TTC549 (cell line): ENCODE results near the gene CGAS.
"Not testable (repeated sequence)": the region's sequence is repeated elsewhere in the genome, so short reads cannot be mapped to it uniquely, and the experiment has no call there.

Experiments used
- FAIRE-seq: peaks from 2 replicates; lab custom pipeline; 2012; peaks lifted over from hg19 to GRCh38; lab: Jason Lieb, UNC

CGAS gene

DNA sequence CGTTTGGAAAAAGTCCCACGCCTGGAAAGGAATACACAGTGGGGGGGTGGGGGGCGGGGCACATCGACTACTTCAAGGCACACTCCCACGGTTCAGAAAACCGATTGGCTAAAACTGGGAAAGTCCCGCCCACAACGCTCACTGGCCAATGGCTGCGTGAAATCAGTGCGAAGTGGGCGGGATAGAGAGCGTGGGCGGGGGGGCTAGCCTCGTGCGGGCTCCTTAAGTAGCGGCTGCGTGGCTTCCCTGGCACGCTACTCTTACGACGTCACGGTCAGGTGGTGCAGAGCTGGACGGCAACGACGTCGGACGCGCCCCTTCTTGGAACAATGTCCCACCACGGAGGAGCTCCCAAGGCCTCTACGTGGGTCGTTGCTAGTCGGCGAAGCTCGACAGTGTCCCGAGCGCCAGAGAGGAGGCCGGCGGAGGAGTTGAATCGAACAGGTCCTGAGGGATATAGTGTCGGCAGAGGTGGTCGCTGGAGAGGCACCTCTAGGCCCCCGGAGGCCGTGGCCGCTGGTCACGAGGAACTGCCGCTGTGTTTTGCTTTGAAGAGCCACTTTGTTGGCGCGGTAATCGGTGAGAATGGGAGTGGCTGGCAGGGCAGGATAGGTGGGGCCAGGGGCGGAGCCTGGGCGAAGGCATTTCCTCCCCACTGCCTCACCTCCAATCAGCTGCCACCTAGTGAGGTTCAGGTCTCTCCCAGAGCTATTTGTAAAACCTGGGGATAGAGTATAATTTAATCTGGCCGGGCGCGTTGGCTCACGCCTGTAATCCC lies 57.3 kb downstream of the CGAS start, which contains the start of gene DDX43:
Gene DDX43 (plus strand): TSS at position 252 of the 778 bp plus-strand sequence. CDS start 78 bp downstream, at position 330.
- no peak for FAIRE-seq

DNA sequence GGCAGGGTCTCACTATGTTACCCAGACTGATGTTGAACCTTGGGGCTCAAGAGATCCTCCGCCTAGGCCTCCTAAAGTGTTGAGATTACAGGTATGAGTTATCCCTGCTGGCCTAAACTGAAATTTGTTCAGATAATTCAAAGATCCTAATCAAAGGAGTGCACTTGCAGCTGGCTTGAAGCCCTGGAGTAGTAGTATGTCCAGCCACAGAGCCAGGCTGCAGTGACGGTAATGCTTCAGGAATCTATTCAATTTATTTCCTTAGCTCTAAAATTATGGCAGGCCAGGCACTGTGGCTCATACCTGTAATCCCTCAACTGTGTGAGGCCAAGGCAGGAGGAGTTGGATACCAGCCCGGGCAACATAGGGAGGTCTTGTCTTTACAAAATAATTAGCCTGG lies 58.8 kb downstream of the CGAS start:
- no peak for FAIRE-seq

GRCh38 chr6:73392188-73392587 lies 59.9 kb downstream of the CGAS start:
- FAIRE-seq = not testable (repeated sequence)

- FAIRE-seq = no peak
These were observed 60.4 kb downstream of the CGAS start for GRCh38 chr6:73391675-73392074.

DNA sequence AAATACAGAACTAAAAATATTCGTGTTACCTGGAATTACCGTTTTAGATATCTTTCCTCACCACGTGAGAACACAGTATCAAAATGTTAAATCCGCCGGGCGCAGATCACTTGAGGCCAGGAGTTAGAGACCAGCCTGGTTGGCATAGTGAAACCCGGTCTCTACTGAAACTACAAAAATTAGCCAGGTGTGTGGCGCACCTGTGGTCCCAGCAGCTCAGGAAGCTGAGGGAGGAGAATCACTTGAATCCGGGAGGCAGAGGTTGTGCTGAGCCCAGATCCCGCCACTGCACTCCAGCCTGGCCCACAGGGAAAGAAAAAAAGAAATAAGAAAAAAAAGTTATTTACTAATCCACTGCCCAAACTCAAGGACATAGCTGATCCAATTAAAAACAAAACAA lies 62.2 kb downstream of the CGAS start:
- FAIRE-seq = no peak

DNA sequence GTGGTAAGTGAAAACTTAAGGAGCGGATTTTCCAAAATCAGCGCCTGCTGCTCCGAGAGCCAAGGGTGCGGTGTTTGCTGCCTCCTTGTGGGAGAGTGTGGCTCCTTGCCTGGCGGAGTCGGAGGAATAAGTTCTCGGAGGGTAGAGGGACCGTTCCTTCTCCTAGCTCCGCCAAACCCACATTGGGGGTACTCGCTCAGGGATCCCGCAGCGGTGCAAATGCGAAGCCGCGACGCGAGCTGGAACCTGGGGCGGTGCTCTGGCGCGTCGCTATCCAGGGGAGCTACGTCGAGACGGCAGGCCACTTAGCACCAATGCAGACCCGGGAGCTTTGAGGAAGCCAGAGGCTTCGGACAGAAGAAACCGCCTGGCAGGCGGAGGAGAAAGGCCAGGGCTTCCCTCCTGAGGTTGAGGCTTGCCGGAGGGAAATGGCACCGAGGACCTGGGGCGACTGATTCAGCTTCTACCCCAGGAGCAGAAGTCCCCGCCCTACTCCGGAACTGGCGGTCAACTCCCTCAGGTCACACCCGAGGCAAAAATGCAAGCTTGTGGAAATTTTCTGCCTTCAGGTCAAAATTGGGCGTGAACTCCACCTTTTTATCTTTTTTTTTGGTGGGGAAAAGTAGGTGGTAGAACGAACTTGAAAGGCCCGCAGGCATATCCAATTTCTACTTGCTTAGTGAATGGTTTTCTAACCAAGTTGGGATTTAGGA lies 63.1 kb downstream of the CGAS start:
- no peak for FAIRE-seq

GRCh38 chr6:73388433-73388799 lies 63.7 kb downstream of the CGAS start:
- FAIRE-seq = no peak

DNA sequence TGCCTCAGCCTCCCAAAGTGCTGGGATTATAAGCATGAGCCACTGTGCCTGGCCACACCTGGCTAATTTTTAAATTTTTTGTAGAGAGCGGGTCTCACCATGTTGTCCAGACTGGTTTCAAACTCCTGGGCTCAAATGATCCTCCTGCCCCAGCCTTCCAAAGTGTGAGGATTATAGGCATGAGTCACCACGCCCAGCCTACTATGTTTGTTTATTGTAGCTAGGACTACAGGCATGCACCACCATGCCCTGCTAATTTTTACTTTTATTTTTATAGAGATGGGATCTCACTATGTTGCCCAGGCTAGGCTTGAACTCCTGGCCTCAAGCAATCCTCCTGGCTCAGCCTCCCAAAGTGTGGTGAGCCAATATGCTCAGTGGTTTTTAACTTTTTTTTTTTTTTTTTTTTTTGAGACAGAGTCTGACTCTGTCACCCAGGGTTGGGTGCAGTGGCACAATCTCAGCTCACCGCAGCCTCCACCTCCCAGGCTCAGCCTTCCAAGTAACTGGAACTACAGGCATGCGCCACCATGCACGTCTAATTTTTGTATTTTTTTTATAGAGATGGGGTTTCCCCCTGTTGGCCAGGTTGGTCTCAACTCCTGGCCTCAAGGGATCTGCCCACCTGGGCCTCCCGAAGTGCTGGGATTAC lies 69.5 kb downstream of the CGAS start:
- no peak for FAIRE-seq

- FAIRE-seq = not testable (repeated sequence)
These were observed 70.6 kb downstream of the CGAS start for GRCh38 chr6:73381531-73381930.

GRCh38 chr6:73377225-73377624 lies 74.9 kb downstream of the CGAS start:
- FAIRE-seq = no peak

DNA sequence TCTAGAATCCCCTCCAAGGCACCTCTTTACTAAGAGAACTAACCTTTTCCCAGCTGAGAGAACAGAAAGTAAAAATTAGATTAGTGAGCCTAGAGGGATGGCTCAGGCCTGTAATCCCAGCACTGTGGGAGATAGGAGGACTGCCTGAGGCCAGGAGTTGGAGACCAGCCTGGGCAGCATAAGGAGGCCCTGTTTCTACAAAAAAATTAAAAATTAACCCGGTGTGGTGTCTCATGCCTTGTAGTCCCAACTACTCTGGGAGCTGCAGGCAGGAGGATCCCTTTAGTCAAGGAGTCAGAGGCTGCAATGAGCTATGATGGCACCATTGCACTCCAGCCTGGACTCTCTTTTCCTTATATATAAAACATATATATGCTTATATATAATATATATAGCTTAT lies 76.9 kb downstream of the CGAS start:
- no peak for FAIRE-seq
